HCT116 (cell line): ENCODE data around the gene CEP131. TPM values are rescaled to one million over a fixed set of nuclear protein-coding genes. Genes with fewer than 3 reads are reported as not detected.

Source experiments
- ATAC-seq: fragments of 200-7000 bp; cut with Tn5 transposase; 2 replicates; pipeline ENCODE4 v1.9.1; 2020; ENCODE audit warnings: mild to moderate bottlenecking, moderate library complexity
- BruUV-seq: library from RNA; stranded (reverse); fragments of 400-500 nt; replicated peaks from 2 replicates; lab custom pipeline; 2021; lab: Mats Ljungman, UMichigan
- CTCF ChIA-PET: fragments of 300-600 bp; sonication (Branson Sonifier 250); formaldehyde crosslinking; loops from one replicate; lab custom pipeline; 2021; ENCODE audit warnings: antibody characterized with exemption; lab: Charles Lee
- POLR2A ChIA-PET: fragments of 300-600, 350-600 bp; sonication (Branson Sonifier 250); formaldehyde crosslinking; loops from one replicate; lab custom pipeline; 2021; ENCODE audit warnings: antibody characterized with exemption; lab: Charles Lee
- RAD21 ChIA-PET, 2 experiments: fragments of 300-600 bp; sonication (Branson Sonifier 250); formaldehyde crosslinking; loops; one replicate each; lab custom pipeline; 2023; ENCODE audit warnings: low total read pairs in 2 of 2; ENCODE audit not compliant: uncharacterized antibody in 2 of 2, unreplicated experiment in 2 of 2, low non-redundant PET in 1 of 2; lab: Charles Lee
- DNase-seq: peaks from one replicate; pipeline ENCODE4 v3.0.0-alpha.2; 2010; ENCODE audit warnings: low read depth, low spot score
- H2AFZ ChIP-seq: fragments of 200-600 bp; shearing (Covaris generic), sonication (generic); 2 replicates; pipeline ENCODE4 v1.6.1; 2017; ENCODE audit warnings: low read depth, mixed run types, mixed read lengths, antibody characterized with exemption, low read length; ENCODE audit not compliant: poor library complexity, severe bottlenecking
- H3K27ac ChIP-seq: 2 replicates; pipeline ENCODE4 v1.5.1; 2012; ENCODE audit warnings: low read depth, low read length
- H3K27me3 ChIP-seq: fragments of 200-600 bp; sonication (generic); 2 replicates; pipeline ENCODE4 v1.6.1; 2016; ENCODE audit warnings: mixed run types, low read length, mixed read lengths; ENCODE audit not compliant: insufficient read depth
- H3K36me3 ChIP-seq, 2 experiments: fragments of 200-500 bp in 1 of 2; fragments of 200-600 bp in 1 of 2; sonication (Bioruptor generic) in 1 of 2; sonication (generic) in 1 of 2; 2 replicates each; pipeline versions ENCODE4 v1.5.1 to v1.6.1; 2014 to 2016; ENCODE audit warnings: low read length in 2 of 2, inconsistent platforms in 1 of 2, mixed read lengths in 1 of 2, mixed run types in 1 of 2; ENCODE audit not compliant: insufficient read depth in 2 of 2, control insufficient read depth in 1 of 2
- H3K4me1 ChIP-seq, 2 experiments: fragments of 200-600 bp in 1 of 2; sonication (generic) in 1 of 2; 2 replicates each; pipeline versions ENCODE4 v1.5.1 to v1.6.1; 2012 to 2017; ENCODE audit warnings: low read length in 2 of 2, inconsistent platforms in 1 of 2, mild to moderate bottlenecking in 1 of 2, mixed read lengths in 1 of 2, mixed run types in 1 of 2, moderate library complexity in 1 of 2; ENCODE audit not compliant: insufficient read depth in 2 of 2, control insufficient read depth in 1 of 2
- H3K4me2 ChIP-seq: fragments of 200-600 bp; sonication (generic); 2 replicates; pipeline ENCODE4 v1.6.1; 2017; ENCODE audit warnings: mixed run types, low read length, mixed read lengths
- H3K4me3 ChIP-seq, 2 experiments: fragments of 200-600 bp in 1 of 2; sonication (generic) in 1 of 2; replicated peaks in 1 of 2; 2 replicates each; pipeline ENCODE4 v1.5.1; 2011 to 2016; ENCODE audit warnings: low read length in 2 of 2, control low read depth in 1 of 2, low read depth in 1 of 2, mild to moderate bottlenecking in 1 of 2, mixed read lengths in 1 of 2, mixed run types in 1 of 2
- H3K79me2 ChIP-seq: fragments of 200-600 bp; sonication (generic); 2 replicates; pipeline ENCODE4 v1.6.1; 2017; ENCODE audit warnings: mild to moderate bottlenecking, mixed run types, low read length, moderate library complexity, mixed read lengths; ENCODE audit not compliant: insufficient read depth
- H3K9ac ChIP-seq: fragments of 200-600 bp; sonication (generic); 2 replicates; pipeline ENCODE4 v1.6.1; 2016; ENCODE audit warnings: low read length, mixed read lengths
- H3K9me2 ChIP-seq: fragments of 200-600 bp; sonication (generic), shearing (Covaris generic); 2 replicates; pipeline ENCODE4 v1.6.1; 2017; ENCODE audit warnings: mixed run types, mild to moderate bottlenecking, moderate library complexity; ENCODE audit not compliant: insufficient read depth
- H3K9me3 ChIP-seq, 2 experiments: fragments of 200-500 bp in 1 of 2; fragments of 200-600 bp in 1 of 2; sonication (Bioruptor generic) in 1 of 2; sonication (generic) in 1 of 2; 2 replicates each; pipeline ENCODE4 v1.6.1; 2014 to 2017; ENCODE audit warnings: low read length in 2 of 2, mixed read lengths in 2 of 2, inconsistent platforms in 1 of 2, low read depth in 1 of 2, mild to moderate bottlenecking in 1 of 2, mixed run types in 1 of 2, moderate library complexity in 1 of 2; ENCODE audit not compliant: control insufficient read depth in 1 of 2, insufficient read depth in 1 of 2
- H4K20me1 ChIP-seq: fragments of 200-600 bp; sonication (generic), shearing (Covaris generic); 2 replicates; pipeline ENCODE4 v1.6.1; 2017; ENCODE audit warnings: mixed run types, mild to moderate bottlenecking, moderate library complexity; ENCODE audit not compliant: insufficient read depth
- CBX3 ChIP-seq: IDR thresholded peaks from 2 replicates; pipeline ENCODE4 v1.6.1; 2012; ENCODE audit warnings: low read depth
- CEBPB ChIP-seq: IDR thresholded peaks from 2 replicates; pipeline ENCODE4 v1.6.1; 2012; ENCODE audit warnings: low read depth
- CTCF ChIP-seq, 3 experiments: fragments of 200-600 bp in 1 of 3; sonication (generic) in 1 of 3; IDR thresholded peaks in 2 of 3; conservative IDR thresholded peaks in 1 of 3; 2 replicates each; pipeline ENCODE4 v1.5.1; 2012 to 2017; ENCODE audit warnings: low read depth in 2 of 3, low read length in 2 of 3, antibody characterized with exemption in 1 of 3, borderline replicate concordance in 1 of 3, control low read depth in 1 of 3, mild to moderate bottlenecking in 1 of 3, mixed read lengths in 1 of 3, mixed run types in 1 of 3, moderate library complexity in 1 of 3; ENCODE audit not compliant: insufficient read depth in 1 of 3
- FOSL1 ChIP-seq: IDR thresholded peaks from 2 replicates; pipeline ENCODE4 v1.6.1; 2012; ENCODE audit warnings: low read depth
- JUND ChIP-seq: IDR thresholded peaks from 2 replicates; pipeline ENCODE4 v1.6.1; 2012
- POLR2A ChIP-seq: IDR thresholded peaks from 2 replicates; pipeline ENCODE4 v1.7.0; 2011; ENCODE audit warnings: borderline replicate concordance; ENCODE audit not compliant: insufficient read depth, insufficient read length; ENCODE audit errors: extremely low read depth
- RAD21 ChIP-seq: IDR thresholded peaks from 2 replicates; pipeline ENCODE4 v1.6.1; 2012; ENCODE audit warnings: low read depth, mild to moderate bottlenecking
- SIN3A ChIP-seq: IDR thresholded peaks from 2 replicates; pipeline ENCODE4 v1.6.1; 2012; ENCODE audit warnings: low read depth
- SRF ChIP-seq: IDR thresholded peaks from 2 replicates; pipeline ENCODE4 v1.6.1; 2012; ENCODE audit warnings: low read depth
- YY1 ChIP-seq: IDR thresholded peaks from 2 replicates; pipeline ENCODE4 v1.6.1; 2011; ENCODE audit warnings: low read length, low read depth, moderate library complexity, mild to moderate bottlenecking; ENCODE audit not compliant: insufficient replicate concordance; ENCODE audit errors: extremely low read depth
- ZFX ChIP-seq: fragments of 450-650 bp; IDR thresholded peaks from 2 replicates; pipeline ENCODE4 v1.6.1; 2017
- ZNF274 ChIP-seq: fragments of 200-500 bp; sonication (Bioruptor generic); IDR thresholded peaks from 2 replicates; pipeline ENCODE4 v1.6.1; 2014; ENCODE audit warnings: mild to moderate bottlenecking, low read depth, low read length, inconsistent platforms
- intact Hi-C: fragments of 100-400 bp; cut with micrococcal nuclease; formaldehyde crosslinking; loops from 2 replicates; pipeline ENCODE4 v1.10.0; 2022
- total RNA-seq: library from RNA; stranded (reverse); gene quantifications from one replicate; pipeline ENCODE4 v1.2.1, GENCODE V29; 2021; ENCODE audit not compliant: unreplicated experiment
- TF ChIP-seq, protein P1 (sequence below): IDR thresholded peaks from 2 replicates; pipeline ENCODE4 v1.6.1; 2012
- TF ChIP-seq, protein P2 (sequence below): IDR thresholded peaks from 2 replicates; pipeline ENCODE4 v1.6.1; 2011; ENCODE audit warnings: mild to moderate bottlenecking, low read length, moderate library complexity; ENCODE audit not compliant: insufficient replicate concordance; ENCODE audit errors: extremely low read depth
- TF ChIP-seq, protein P3 (sequence below): IDR thresholded peaks from 2 replicates; pipeline ENCODE4 v1.6.1; 2012

Gene CEP131
- total RNA-seq, 1 experiment from 2014 or later: 30.2 TPM

DNA sequence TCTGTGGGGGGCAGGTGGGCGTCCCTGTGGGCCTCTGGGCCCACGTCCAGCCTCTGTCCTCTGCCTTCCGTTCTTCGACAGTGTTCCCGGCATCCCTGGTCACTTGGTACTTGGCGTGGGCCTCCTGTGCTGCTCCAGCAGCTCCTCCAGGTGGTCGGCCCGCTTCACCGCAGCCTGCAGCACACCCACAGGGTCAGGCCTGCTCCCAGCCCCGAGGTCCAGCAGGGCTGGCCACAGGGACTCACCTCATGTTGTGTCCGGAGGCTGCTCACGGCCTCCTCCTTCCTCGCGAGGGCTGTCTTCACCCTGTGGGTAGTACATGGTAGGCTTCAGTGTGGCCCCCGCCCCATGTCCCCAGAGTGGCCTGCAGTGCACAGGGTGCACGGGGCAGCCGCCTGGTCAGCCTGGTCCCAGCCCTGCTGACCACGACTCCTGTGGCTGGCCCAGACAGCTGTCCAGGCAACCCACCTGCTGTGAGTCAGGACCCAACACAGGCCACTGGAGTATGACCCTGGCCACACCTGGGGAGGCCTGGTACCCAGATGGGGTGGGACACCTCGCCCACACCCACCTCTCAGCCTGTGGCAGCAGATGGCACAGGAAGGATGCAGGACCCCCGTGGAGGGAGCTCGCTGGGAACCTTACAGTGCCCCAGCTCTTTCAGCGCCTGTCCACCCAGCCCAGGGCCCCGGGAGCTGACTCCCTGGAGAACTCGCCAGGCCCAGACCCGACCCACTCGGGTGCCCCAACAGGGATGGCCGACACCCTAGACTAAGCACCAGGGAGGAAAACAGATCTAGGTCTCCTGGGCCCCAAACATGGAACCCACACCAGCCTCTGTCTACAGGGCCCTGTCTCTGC lies 32.9 kb downstream of the CEP131 start:
- Histone ChIP-seq H3K9me2 (no peaks in the 10 kb centered on the region), H3K27me3 (no peaks in the 10 kb centered on the region), H3K4me2 (no peak overlapping the region), H3K79me2 (no peaks in the 10 kb centered on the region), H3K4me1 (no peaks in the 10 kb centered on the region), H3K4me3 (no peak overlapping the region), H4K20me1 (no peaks in the 10 kb centered on the region), H2AFZ (no peak overlapping the region), H3K9me3 (no peaks in the 10 kb centered on the region), H3K9ac (no peak overlapping the region), H3K27ac (no peak overlapping the region), H3K36me3 (peaks cover 0 to 3% of the 10 kb centered on the region in 2 experiments; a peak in 1 of 4 replicates)
- TF ChIP-seq CTCF (IDR thresholded peaks at IDR 0.05 in 2 of 3, conservative IDR thresholded peaks at IDR 0.05 in 1 of 3; ENCODE audit: borderline replicate concordance in 1 of 3, insufficient read depth in 1 of 3, low read depth in 2 of 3, low read length in 2 of 3): peak; percentile 41 to 49 (median 44); a peak in 4 of 6 replicates
- TF ChIP-seq FOSL1: no peak
- peak; percentile 60 for ATAC-seq
- no peak for DNase-seq
- no TSS peak for BruUV-seq
- ChIA-PET CTCF (no interaction called here), POLR2A (no interaction called here), RAD21 (no interaction called here)
- intact Hi-C loops: no loop called here

DNA sequence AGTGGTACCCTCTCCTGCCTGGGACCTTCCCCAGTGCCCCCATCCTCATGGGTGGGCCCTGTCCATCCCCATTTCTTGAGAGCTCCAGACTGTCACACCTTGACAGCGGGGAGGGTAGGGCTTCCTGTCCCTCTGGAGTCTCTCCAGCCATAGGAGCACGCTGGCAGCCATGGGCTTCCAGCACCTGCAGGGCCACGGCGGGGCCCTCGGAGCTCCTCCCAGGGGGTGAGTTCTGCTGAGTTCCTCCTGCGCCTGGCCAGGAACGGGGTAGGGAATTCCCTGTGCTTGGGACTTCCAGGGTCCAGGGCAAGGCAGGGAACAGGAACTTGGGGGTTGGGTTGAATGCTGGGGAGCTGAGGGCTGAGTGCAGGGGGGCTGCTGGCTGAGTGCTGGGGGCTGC lies 33.7 kb downstream of the CEP131 start:
- H3K27ac ChIP-seq: no peak overlapping the region
- H3K9ac ChIP-seq: no peak overlapping the region
- intact Hi-C loops: no loop called here
- no peak for DNase-seq
- no peaks in the 10 kb centered on the region for H3K4me1 ChIP-seq
- no peaks in the 10 kb centered on the region for H3K36me3 ChIP-seq
- no TSS peak for BruUV-seq
- H3K27me3 ChIP-seq: no peaks in the 10 kb centered on the region
- H3K4me3 ChIP-seq: no peak overlapping the region
- H3K9me2 ChIP-seq: no peaks in the 10 kb centered on the region
- RAD21 ChIA-PET: no interaction called here
- H3K9me3 ChIP-seq: no peaks in the 10 kb centered on the region
- no peak for ATAC-seq
- no peaks in the 10 kb centered on the region for H3K79me2 ChIP-seq
- POLR2A ChIA-PET: no interaction called here
- H3K4me2 ChIP-seq: no peak overlapping the region
- CTCF ChIA-PET: no interaction called here
- H2AFZ ChIP-seq: no peak overlapping the region
- H4K20me1 ChIP-seq: no peaks in the 10 kb centered on the region
- TF ChIP-seq JUND: no peak
- TF ChIP-seq ZFX: no peak
- TF ChIP-seq, protein P1, sequence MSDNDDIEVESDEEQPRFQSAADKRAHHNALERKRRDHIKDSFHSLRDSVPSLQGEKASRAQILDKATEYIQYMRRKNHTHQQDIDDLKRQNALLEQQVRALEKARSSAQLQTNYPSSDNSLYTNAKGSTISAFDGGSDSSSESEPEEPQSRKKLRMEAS: no peak
- TF ChIP-seq, protein P2, sequence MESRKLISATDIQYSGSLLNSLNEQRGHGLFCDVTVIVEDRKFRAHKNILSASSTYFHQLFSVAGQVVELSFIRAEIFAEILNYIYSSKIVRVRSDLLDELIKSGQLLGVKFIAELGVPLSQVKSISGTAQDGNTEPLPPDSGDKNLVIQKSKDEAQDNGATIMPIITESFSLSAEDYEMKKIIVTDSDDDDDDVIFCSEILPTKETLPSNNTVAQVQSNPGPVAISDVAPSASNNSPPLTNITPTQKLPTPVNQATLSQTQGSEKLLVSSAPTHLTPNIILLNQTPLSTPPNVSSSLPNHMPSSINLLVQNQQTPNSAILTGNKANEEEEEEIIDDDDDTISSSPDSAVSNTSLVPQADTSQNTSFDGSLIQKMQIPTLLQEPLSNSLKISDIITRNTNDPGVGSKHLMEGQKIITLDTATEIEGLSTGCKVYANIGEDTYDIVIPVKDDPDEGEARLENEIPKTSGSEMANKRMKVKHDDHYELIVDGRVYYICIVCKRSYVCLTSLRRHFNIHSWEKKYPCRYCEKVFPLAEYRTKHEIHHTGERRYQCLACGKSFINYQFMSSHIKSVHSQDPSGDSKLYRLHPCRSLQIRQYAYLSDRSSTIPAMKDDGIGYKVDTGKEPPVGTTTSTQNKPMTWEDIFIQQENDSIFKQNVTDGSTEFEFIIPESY: no peak
- no peak for TF ChIP-seq RAD21
- TF ChIP-seq ZNF274: no peak
- TF ChIP-seq CBX3: no peak
- TF ChIP-seq, protein P3, sequence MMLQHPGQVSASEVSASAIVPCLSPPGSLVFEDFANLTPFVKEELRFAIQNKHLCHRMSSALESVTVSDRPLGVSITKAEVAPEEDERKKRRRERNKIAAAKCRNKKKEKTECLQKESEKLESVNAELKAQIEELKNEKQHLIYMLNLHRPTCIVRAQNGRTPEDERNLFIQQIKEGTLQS: no peak
- TF ChIP-seq POLR2A: no peak
- TF ChIP-seq SRF: no peak
- TF ChIP-seq SIN3A: no peak
- no peak for TF ChIP-seq CEBPB
- no peak for TF ChIP-seq YY1
